Measurements from ENCODE around the gene EHBP1. TPM values are rescaled to one million over a fixed set of nuclear protein-coding genes. Genes with fewer than 3 reads are reported as not detected.

EHBP1 gene
- total and polyA plus RNA-seq, 2 experiments from 2014 or later = 27.2 to 47.9 TPM

- Histone ChIP-seq H3F3A (replicated peaks; ENCODE audit: low read depth) (no peaks in the 10 kb centered on the region), H3K36me3 (ENCODE audit: insufficient read depth) (no peaks in the 10 kb centered on the region), H3K27me3 (ENCODE audit: insufficient read depth) (no peaks in the 10 kb centered on the region), H3K4me3 (no peak overlapping the region), H4K20me1 (replicated peaks; ENCODE audit: insufficient read depth) (no peaks in the 10 kb centered on the region), H3K79me2 (replicated peaks; ENCODE audit: insufficient read depth) (no peaks in the 10 kb centered on the region), H2AFZ (no peak overlapping the region), H3K9me2 (ENCODE audit: insufficient read depth) (no peaks in the 10 kb centered on the region), H3K27ac (ENCODE audit: low read depth) (no peak overlapping the region), H3K4me1 (ENCODE audit: insufficient read depth) (no peaks in the 10 kb centered on the region), H3K4me2 (no peak overlapping the region)
- TF ChIP-seq CREB1 (CRISPR knock-in tag; IDR thresholded peaks at IDR 0.05; ENCODE audit: low read depth) (no peak), REST (IDR thresholded peaks at IDR 0.05; ENCODE audit: unreplicated experiment) (no peak), ETS1 (IDR thresholded peaks at IDR 0.05) (no peak), JUNB (IDR thresholded peaks at IDR 0.05; ENCODE audit: unreplicated experiment) (no peak), ZNF331 (CRISPR knock-in tag; IDR thresholded peaks at IDR 0.05; ENCODE audit: low read depth) (no peak), POLR2AphosphoS5 (IDR thresholded peaks at IDR 0.05; ENCODE audit: low read depth) (no peak), CTCF (conservative IDR thresholded peaks at IDR 0.05; ENCODE audit: low read depth in 2 of 2) (no peak), EZH2phosphoT487 (IDR thresholded peaks at IDR 0.05; ENCODE audit: unreplicated experiment) (no peak), NANOG (IDR thresholded peaks at IDR 0.05; ENCODE audit: borderline replicate concordance) (no peak), ZNF114 (CRISPR knock-in tag; IDR thresholded peaks at IDR 0.05) (no peak), ZNF462 (CRISPR knock-in tag; IDR thresholded peaks at IDR 0.05) (no peak), EZH2 (IDR thresholded peaks at IDR 0.05; ENCODE audit: low read depth, unreplicated experiment) (no peak), STAT1 (IDR thresholded peaks at IDR 0.05; ENCODE audit: unreplicated experiment) (no peak)
- no peak for DNase-seq (ENCODE audit: low spot score)
- H3K27me3 Mint-ChIP-seq (ENCODE audit: insufficient read depth, low read depth, poor library complexity) = no peaks in the 10 kb centered on the region
- no peak overlapping the region for H3K27ac Mint-ChIP-seq
- H3K9me3 Mint-ChIP-seq = no peaks in the 10 kb centered on the region
- H3K4me1 Mint-ChIP-seq = no peaks in the 10 kb centered on the region
- H3K36me3 Mint-ChIP-seq (ENCODE audit: low read depth) = no peaks in the 10 kb centered on the region
- ATAC-seq = no peak
- H3K4me3 Mint-ChIP-seq = no peak overlapping the region
These were observed 13.3 kb upstream of the EHBP1 start for GRCh38 chr2:62692225-62692624.

Measured in GM23338 (cell line).